ENCODE measurements around the gene ADRM1. TPM values are rescaled to one million over a fixed set of nuclear protein-coding genes. Genes with fewer than 3 reads are reported as not detected.

The ADRM1 gene
- total and polyA plus RNA-seq, 2 of the 4 experiments (the other 2 are of a cell fraction) = 103 to 149 TPM

DNA sequence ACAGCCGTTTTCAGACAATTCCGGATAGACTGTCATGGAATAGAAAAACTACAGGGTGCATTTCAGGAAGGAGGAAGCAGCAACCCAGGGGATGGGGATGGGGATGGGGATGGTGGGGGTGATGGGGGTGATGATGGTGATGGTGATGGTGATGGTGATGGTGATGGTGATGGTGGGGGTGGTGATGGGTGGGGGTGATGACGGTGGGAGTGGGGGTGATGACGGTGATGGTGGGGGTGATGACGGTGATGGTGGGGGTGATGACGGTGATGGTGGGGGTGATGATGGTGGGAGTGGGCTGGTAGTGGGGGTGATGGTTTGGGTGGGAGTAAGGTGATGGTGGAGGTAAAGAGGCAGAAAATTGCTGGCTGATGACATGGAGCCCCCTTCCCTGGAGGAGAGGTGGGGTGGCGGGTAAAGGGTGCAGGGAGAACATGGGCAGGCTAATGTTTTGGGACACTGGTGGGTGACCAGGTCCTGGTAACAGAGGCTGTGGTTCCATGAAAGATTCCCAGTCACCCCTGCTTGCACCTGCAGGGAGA, 46.8 kb downstream of the ADRM1 start:
- H2AK9ac ChIP-seq (replicated peaks; ENCODE audit: low read depth, low read length, poor library complexity) = no peak overlapping the region
- no peak overlapping the region for H4K5ac ChIP-seq (ENCODE audit: low read depth, low read length)
- no peak overlapping the region for H3K27ac ChIP-seq (ENCODE audit: insufficient read depth, low read length)
- H3K4ac ChIP-seq (ENCODE audit: low read depth, low read length) = no peak overlapping the region
- TF ChIP-seq RFX5 (IDR thresholded peaks at IDR 0.05; ENCODE audit: low read depth, low read length) = no peak
- no peak for TF ChIP-seq ELK1 (IDR thresholded peaks at IDR 0.05; ENCODE audit: borderline replicate concordance, low read depth, low read length)
- TF ChIP-seq MAFK (IDR thresholded peaks at IDR 0.05; ENCODE audit: low read depth, low read length) = no peak
- no peak for TF ChIP-seq MXI1 (IDR thresholded peaks at IDR 0.05; ENCODE audit: borderline replicate concordance, low read depth, low read length)
- no peak for TF ChIP-seq CEBPB (IDR thresholded peaks at IDR 0.05; ENCODE audit: low read depth, low read length)
- no peak for TF ChIP-seq MAZ (IDR thresholded peaks at IDR 0.05; ENCODE audit: borderline replicate concordance, low read depth, low read length)
- TF ChIP-seq, protein P1, sequence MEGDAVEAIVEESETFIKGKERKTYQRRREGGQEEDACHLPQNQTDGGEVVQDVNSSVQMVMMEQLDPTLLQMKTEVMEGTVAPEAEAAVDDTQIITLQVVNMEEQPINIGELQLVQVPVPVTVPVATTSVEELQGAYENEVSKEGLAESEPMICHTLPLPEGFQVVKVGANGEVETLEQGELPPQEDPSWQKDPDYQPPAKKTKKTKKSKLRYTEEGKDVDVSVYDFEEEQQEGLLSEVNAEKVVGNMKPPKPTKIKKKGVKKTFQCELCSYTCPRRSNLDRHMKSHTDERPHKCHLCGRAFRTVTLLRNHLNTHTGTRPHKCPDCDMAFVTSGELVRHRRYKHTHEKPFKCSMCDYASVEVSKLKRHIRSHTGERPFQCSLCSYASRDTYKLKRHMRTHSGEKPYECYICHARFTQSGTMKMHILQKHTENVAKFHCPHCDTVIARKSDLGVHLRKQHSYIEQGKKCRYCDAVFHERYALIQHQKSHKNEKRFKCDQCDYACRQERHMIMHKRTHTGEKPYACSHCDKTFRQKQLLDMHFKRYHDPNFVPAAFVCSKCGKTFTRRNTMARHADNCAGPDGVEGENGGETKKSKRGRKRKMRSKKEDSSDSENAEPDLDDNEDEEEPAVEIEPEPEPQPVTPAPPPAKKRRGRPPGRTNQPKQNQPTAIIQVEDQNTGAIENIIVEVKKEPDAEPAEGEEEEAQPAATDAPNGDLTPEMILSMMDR (conservative IDR thresholded peaks at IDR 0.05; ENCODE audit: low read depth, low read length) = no peak
- in situ Hi-C loops (cut with MboI; ENCODE audit: low sequenced_read_pairs) = no loop called here
- no peaks in the 10 kb centered on the region; the same call in 1 of the 2 replicates for H3K4me1 ChIP-seq (ENCODE audit: control insufficient read depth, insufficient read depth, low read length)
- ATAC-seq (ENCODE audit: low read depth) (no peak), DNase-seq (no peak)
- H4K8ac ChIP-seq (ENCODE audit: low read depth in 2 of 2, low read length in 2 of 2) = no peak overlapping the region
- H2BK120ac ChIP-seq (ENCODE audit: low read depth, low read length) = no peak overlapping the region
- H2AFZ ChIP-seq (replicated peaks; ENCODE audit: low read length, poor library complexity) = no peak overlapping the region
- no peak overlapping the region for H3K14ac ChIP-seq (replicated peaks; ENCODE audit: low read depth, low read length)
- H3K9me1 ChIP-seq (ENCODE audit: insufficient read depth, low read length) = no peaks in the 10 kb centered on the region
- no peak overlapping the region for H2AK5ac ChIP-seq (ENCODE audit: low read depth, low read length)
- no peaks in the 10 kb centered on the region for H4K20me1 ChIP-seq (ENCODE audit: insufficient read depth, low read length)
- dilution Hi-C loops (cut with HindIII; ENCODE audit: low sequenced_read_pairs, unreplicated experiment) = no loop called here
- H3K4me3 ChIP-seq (ENCODE audit: insufficient read depth, low read depth, low read length) = no peak overlapping the region
- no peak overlapping the region for H2BK20ac ChIP-seq (ENCODE audit: low read depth, low read length)
- H3K27me3 ChIP-seq (ENCODE audit: control insufficient read depth, insufficient read depth, low read length) = no peaks in the 10 kb centered on the region
- H3K9ac ChIP-seq (ENCODE audit: low read depth, low read length) = no peak overlapping the region
- H3K4me2 ChIP-seq (ENCODE audit: low read depth, low read length) = no peak overlapping the region
- intact Hi-C loops (cut with micrococcal nuclease) = no loop called here
- peaks cover 9% of the 10 kb centered on the region; the same call in 1 of the 2 replicates for H3K36me3 ChIP-seq (ENCODE audit: control insufficient read depth, insufficient read depth, low read length)
- ChIA-PET POLR2A (ENCODE audit: unreplicated experiment) (no interaction called here), CTCF (no interaction called here)
- H3K18ac ChIP-seq (ENCODE audit: low read depth, low read length) = no peak overlapping the region
- no peak overlapping the region for H3K23ac ChIP-seq (ENCODE audit: low read depth, low read length)
- H2BK15ac ChIP-seq (ENCODE audit: low read depth, low read length) = no peak overlapping the region
- H3K56ac ChIP-seq (ENCODE audit: extremely low read depth, insufficient read depth, low read length) = no peak overlapping the region
- no peak overlapping the region for H4K91ac ChIP-seq (ENCODE audit: insufficient read depth, low read depth, low read length)
- H3K79me1 ChIP-seq (ENCODE audit: low read depth in 1 of 2, low read length in 2 of 2) = no peaks in the 10 kb centered on the region
- BruUV-seq (replicated peaks) = no TSS peak
- H2BK5ac ChIP-seq (ENCODE audit: low read depth, low read length, poor library complexity, severe bottlenecking) = no peak overlapping the region
- no peaks in the 10 kb centered on the region for H3K9me3 ChIP-seq (ENCODE audit: control insufficient read depth, insufficient read depth, low read length)
- no CpG with 5 or more reads among the region's 7 CpGs for WGBS, 2 experiments (ENCODE audit: extremely low coverage in 2 of 2, insufficient read length in 1 of 2)
